Gastrocnemius medialis (tissue), 4 donors: Measurements from ENCODE around the gene INPP5A.

Experiments
- POLR2A ChIP-seq, 2 donors: fragments of 450-650 bp; IDR thresholded peaks; one replicate each; pipeline ENCODE4 v1.6.1; 2017; ENCODE audit warnings: antibody characterized with exemption in 2 of 2, mild to moderate bottlenecking in 2 of 2, moderate library complexity in 2 of 2
- TF ChIP-seq, protein P1 (sequence below), 5 experiments: fragments of 450-650 bp in 3 of 5; fragments of 200-600 bp in 2 of 5; sonication (generic) in 2 of 5; IDR thresholded peaks in 4 of 5; conservative IDR thresholded peaks in 1 of 5; 1 replicate in 4 of 5; 2 replicates in 1 of 5; pipeline ENCODE4 v1.5.1; 2016 to 2019; ENCODE audit warnings: antibody characterized with exemption in 5 of 5, mild to moderate bottlenecking in 3 of 5, moderate library complexity in 3 of 5

- TF ChIP-seq, protein P1, sequence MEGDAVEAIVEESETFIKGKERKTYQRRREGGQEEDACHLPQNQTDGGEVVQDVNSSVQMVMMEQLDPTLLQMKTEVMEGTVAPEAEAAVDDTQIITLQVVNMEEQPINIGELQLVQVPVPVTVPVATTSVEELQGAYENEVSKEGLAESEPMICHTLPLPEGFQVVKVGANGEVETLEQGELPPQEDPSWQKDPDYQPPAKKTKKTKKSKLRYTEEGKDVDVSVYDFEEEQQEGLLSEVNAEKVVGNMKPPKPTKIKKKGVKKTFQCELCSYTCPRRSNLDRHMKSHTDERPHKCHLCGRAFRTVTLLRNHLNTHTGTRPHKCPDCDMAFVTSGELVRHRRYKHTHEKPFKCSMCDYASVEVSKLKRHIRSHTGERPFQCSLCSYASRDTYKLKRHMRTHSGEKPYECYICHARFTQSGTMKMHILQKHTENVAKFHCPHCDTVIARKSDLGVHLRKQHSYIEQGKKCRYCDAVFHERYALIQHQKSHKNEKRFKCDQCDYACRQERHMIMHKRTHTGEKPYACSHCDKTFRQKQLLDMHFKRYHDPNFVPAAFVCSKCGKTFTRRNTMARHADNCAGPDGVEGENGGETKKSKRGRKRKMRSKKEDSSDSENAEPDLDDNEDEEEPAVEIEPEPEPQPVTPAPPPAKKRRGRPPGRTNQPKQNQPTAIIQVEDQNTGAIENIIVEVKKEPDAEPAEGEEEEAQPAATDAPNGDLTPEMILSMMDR (IDR thresholded peaks at IDR 0.05 in 4 of 5, conservative IDR thresholded peaks at IDR 0.05 in 1 of 5): no peak
- no peak for TF ChIP-seq POLR2A (IDR thresholded peaks at IDR 0.05)
Measured at GRCh38 chr10:132728741-132729140, 191.2 kb downstream of the INPP5A start.
